ENCODE measurements around the gene HS3ST3A1.

Gene HS3ST3A1

DNA sequence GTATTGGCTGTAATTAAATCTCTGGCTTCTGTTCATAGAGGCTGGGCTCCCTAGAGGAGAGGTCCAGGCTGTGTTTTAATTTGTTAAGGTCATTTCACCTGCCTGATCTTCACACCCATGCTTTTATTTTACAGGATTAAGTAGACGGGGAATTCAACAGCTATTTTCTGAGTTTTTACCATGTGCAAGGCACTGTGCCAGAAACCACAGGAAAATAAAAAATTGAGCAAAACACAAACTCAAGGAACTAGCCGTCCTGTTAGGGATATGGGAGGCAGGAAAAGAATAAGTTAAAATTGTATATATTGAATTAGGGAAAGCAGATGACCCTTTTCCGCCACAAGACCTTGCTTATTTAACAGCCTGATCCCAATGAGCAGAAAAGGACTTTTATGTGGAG lies 29.1 kb downstream of the HS3ST3A1 start:
- H3K36me3 ChIP-seq (ENCODE audit: control insufficient read depth, low read length) = no peaks in the 10 kb centered on the region
- H3K9me2 ChIP-seq (replicated peaks; ENCODE audit: control insufficient read depth, low read length) = no peaks in the 10 kb centered on the region
- H4K20me1 ChIP-seq (ENCODE audit: control insufficient read depth, insufficient read depth, low read depth, low read length) = no peaks in the 10 kb centered on the region
- no peak overlapping the region for H3K4me2 ChIP-seq (ENCODE audit: low read length)
- H3K79me2 ChIP-seq (ENCODE audit: control insufficient read depth, low read length) = no peaks in the 10 kb centered on the region
- H3K4me3 ChIP-seq (ENCODE audit: low read length) = no peak overlapping the region
- H3K27ac ChIP-seq (ENCODE audit: low read depth, low read length) = no peak overlapping the region
- H3K9me3 ChIP-seq (ENCODE audit: control insufficient read depth, insufficient read depth, low read length) = no peaks in the 10 kb centered on the region
- TF ChIP-seq EZH2phosphoT487 (IDR thresholded peaks at IDR 0.05; ENCODE audit: borderline replicate concordance, low read length) = no peak
- TF ChIP-seq, protein P1, sequence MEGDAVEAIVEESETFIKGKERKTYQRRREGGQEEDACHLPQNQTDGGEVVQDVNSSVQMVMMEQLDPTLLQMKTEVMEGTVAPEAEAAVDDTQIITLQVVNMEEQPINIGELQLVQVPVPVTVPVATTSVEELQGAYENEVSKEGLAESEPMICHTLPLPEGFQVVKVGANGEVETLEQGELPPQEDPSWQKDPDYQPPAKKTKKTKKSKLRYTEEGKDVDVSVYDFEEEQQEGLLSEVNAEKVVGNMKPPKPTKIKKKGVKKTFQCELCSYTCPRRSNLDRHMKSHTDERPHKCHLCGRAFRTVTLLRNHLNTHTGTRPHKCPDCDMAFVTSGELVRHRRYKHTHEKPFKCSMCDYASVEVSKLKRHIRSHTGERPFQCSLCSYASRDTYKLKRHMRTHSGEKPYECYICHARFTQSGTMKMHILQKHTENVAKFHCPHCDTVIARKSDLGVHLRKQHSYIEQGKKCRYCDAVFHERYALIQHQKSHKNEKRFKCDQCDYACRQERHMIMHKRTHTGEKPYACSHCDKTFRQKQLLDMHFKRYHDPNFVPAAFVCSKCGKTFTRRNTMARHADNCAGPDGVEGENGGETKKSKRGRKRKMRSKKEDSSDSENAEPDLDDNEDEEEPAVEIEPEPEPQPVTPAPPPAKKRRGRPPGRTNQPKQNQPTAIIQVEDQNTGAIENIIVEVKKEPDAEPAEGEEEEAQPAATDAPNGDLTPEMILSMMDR (IDR thresholded peaks at IDR 0.05; ENCODE audit: low read depth, low read length, poor library complexity, severe bottlenecking) = no peak
- H3K27me3 ChIP-seq (ENCODE audit: control insufficient read depth, low read length) = no peaks in the 10 kb centered on the region
- H3K4me1 ChIP-seq (ENCODE audit: control insufficient read depth, low read length) = no peaks in the 10 kb centered on the region
- no peaks in the 10 kb centered on the region for H3F3A ChIP-seq (ENCODE audit: control insufficient read depth, insufficient read depth)

DNA sequence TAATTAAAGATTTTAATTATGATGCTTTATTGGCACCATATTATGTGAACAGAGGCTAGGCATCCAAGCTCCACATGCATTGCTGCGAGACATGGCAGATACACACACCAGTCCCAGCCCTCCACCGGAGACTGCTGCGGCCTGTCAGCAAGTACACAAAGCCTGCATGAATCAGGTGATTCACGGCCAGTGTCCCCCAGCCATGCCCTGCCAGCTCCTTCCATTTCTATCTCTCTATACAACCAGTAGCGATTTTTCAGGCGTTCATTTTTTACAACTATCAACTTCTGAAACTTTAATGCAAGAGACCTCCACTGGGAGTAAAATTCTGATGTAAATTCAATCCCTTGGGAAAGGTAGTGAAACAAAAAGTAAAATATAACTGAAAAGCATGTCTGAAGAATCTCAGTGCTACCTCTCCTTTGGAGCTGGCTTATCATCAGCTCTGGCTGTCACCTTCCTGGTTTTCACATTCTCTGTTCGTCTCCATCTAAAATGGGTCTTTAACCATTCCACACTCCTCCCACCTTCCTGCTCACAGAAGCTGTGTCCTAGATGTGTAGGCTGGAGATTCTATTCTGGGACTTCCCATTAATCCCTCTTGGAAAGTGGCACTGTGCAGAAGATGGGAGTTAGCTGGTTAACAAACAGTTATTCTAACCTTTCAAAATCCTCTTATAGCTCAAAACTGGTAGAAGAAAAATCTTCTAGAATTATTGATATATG lies 32.2 kb downstream of the HS3ST3A1 start:
- no peaks in the 10 kb centered on the region for H3K4me1 ChIP-seq (ENCODE audit: control insufficient read depth, low read length)
- no peak overlapping the region for H3K4me2 ChIP-seq (ENCODE audit: low read length)
- TF ChIP-seq EZH2phosphoT487 (IDR thresholded peaks at IDR 0.05; ENCODE audit: borderline replicate concordance, low read length) = no peak
- TF ChIP-seq, protein P1 (IDR thresholded peaks at IDR 0.05; ENCODE audit: low read depth, low read length, poor library complexity, severe bottlenecking) = no peak
- H3F3A ChIP-seq (ENCODE audit: control insufficient read depth, insufficient read depth) = no peaks in the 10 kb centered on the region
- no peaks in the 10 kb centered on the region for H3K36me3 ChIP-seq (ENCODE audit: control insufficient read depth, low read length)
- H3K27ac ChIP-seq (ENCODE audit: low read depth, low read length) = no peak overlapping the region
- no peaks in the 10 kb centered on the region for H3K79me2 ChIP-seq (ENCODE audit: control insufficient read depth, low read length)
- no peaks in the 10 kb centered on the region for H3K9me3 ChIP-seq (ENCODE audit: control insufficient read depth, insufficient read depth, low read length)
- no peaks in the 10 kb centered on the region for H4K20me1 ChIP-seq (ENCODE audit: control insufficient read depth, insufficient read depth, low read depth, low read length)
- no peaks in the 10 kb centered on the region for H3K9me2 ChIP-seq (replicated peaks; ENCODE audit: control insufficient read depth, low read length)
- no peak overlapping the region for H3K4me3 ChIP-seq (ENCODE audit: low read length)
- no peaks in the 10 kb centered on the region for H3K27me3 ChIP-seq (ENCODE audit: control insufficient read depth, low read length)

DNA sequence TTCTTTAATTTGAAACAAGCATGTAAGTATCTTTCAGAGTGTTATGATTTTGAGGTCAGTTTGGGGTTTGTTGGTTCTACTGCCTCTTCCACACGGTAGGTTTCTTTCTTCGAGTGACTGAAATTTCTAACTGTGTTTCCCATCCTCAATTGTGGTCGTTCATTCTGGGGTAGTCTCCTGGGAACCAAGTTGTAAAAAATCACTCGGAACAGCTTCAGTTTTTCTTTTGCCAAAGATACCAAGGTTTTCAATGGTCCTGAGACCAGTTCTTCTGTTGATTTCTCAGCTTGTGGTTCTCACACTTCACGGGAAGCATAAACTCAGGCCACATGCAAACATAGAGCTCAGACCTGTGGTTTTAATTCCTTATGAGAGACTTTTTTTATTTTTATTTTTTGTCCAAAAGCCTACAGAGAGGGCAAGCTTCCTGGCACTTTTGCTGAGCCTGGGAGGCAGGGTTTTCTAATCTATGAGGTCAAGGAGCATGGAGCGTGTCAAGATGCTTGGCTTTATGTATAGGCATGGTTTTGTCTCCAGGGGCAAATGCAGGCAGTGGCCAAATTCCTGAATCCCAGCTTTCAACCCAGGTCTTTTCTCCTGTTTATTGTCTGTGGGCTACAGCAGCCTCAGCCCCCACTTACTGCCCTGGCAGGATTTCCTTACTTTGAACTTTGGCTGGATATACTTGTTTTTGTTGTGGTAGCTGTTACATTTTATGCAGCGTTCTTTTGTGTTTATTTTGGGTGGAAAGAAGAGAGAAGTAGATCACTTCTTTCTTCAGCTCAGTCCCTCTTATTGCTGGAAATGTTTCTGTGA lies 32.9 kb downstream of the HS3ST3A1 start:
- no peak overlapping the region for H3K4me2 ChIP-seq (ENCODE audit: low read length)
- H3K79me2 ChIP-seq (ENCODE audit: control insufficient read depth, low read length) = no peaks in the 10 kb centered on the region
- no peak overlapping the region for H3K4me3 ChIP-seq (ENCODE audit: low read length)
- no peaks in the 10 kb centered on the region for H3K9me2 ChIP-seq (replicated peaks; ENCODE audit: control insufficient read depth, low read length)
- no peaks in the 10 kb centered on the region for H3F3A ChIP-seq (ENCODE audit: control insufficient read depth, insufficient read depth)
- no peaks in the 10 kb centered on the region for H3K36me3 ChIP-seq (ENCODE audit: control insufficient read depth, low read length)
- H3K27me3 ChIP-seq (ENCODE audit: control insufficient read depth, low read length) = no peaks in the 10 kb centered on the region
- H3K9me3 ChIP-seq (ENCODE audit: control insufficient read depth, insufficient read depth, low read length) = no peaks in the 10 kb centered on the region
- no peak overlapping the region for H3K27ac ChIP-seq (ENCODE audit: low read depth, low read length)
- H3K4me1 ChIP-seq (ENCODE audit: control insufficient read depth, low read length) = no peaks in the 10 kb centered on the region
- no peaks in the 10 kb centered on the region for H4K20me1 ChIP-seq (ENCODE audit: control insufficient read depth, insufficient read depth, low read depth, low read length)
- TF ChIP-seq, protein P1 (IDR thresholded peaks at IDR 0.05; ENCODE audit: low read depth, low read length, poor library complexity, severe bottlenecking) = no peak
- TF ChIP-seq EZH2phosphoT487 (IDR thresholded peaks at IDR 0.05; ENCODE audit: borderline replicate concordance, low read length) = no peak

All from DOHH2 (cell line).